ENCODE results near the gene HLA-C. TPM values are rescaled to one million over a fixed set of nuclear protein-coding genes. Genes with fewer than 3 reads are reported as not detected.

The HLA-C gene
- total and polyA plus RNA-seq, 2 donors (not counting 3 experiments of a cell fraction or from before 2014, with no cell fraction given), result 109 to 287 TPM

GRCh38 chr6:31300797-31301196 lies 28.9 kb upstream of the HLA-C start:
- H3K4me2 ChIP-seq (ENCODE audit: insufficient read depth, low read length), result no peak overlapping the region
- BruUV-seq (replicated peaks), result no TSS peak
- no peaks in the 10 kb centered on the region for H3K9me3 ChIP-seq (replicated peaks; ENCODE audit: control insufficient read depth, insufficient read depth, low read length)
- no peak overlapping the region for H3K27ac ChIP-seq (ENCODE audit: insufficient read depth, low read depth, low read length)
- no peaks in the 10 kb centered on the region for H3K4me1 ChIP-seq (ENCODE audit: control insufficient read depth, extremely low read depth, insufficient read depth, low read length)
- H3K79me2 ChIP-seq (ENCODE audit: control insufficient read depth, insufficient read depth, low read length), result no peaks in the 10 kb centered on the region
- no peak overlapping the region for H2AFZ ChIP-seq (ENCODE audit: low read depth, low read length)
- intact Hi-C loops (cut with micrococcal nuclease), result no loop called here
- H3K36me3 ChIP-seq (ENCODE audit: control insufficient read depth in 2 of 2, extremely low read depth in 1 of 2, insufficient read depth in 2 of 2, low read length in 2 of 2), result no peaks in the 10 kb centered on the region
- H3K9ac ChIP-seq (replicated peaks; ENCODE audit: extremely low read depth, insufficient read depth, low read length), result no peak overlapping the region
- TF ChIP-seq JUN (IDR thresholded peaks at IDR 0.05; ENCODE audit: borderline replicate concordance, insufficient read depth, insufficient read length, low read depth), result no peak
- dilution Hi-C loops (cut with MboI; ENCODE audit: extremely low pct_ligation_motif_present, low sequenced_read_pairs), result no loop called here
- no peak overlapping the region for H3K4me3 ChIP-seq (replicated peaks in 1 of 3; ENCODE audit: insufficient read depth in 1 of 3, low read depth in 1 of 3, low read length in 3 of 3)
- H3K9me1 ChIP-seq (replicated peaks; ENCODE audit: control insufficient read depth, extremely low read depth, insufficient read depth, low read length), result no peaks in the 10 kb centered on the region
- ChIA-PET CTCF (no interaction called here), POLR2A (no interaction called here)
- H3K27me3 ChIP-seq (ENCODE audit: control insufficient read depth in 2 of 2, insufficient read depth in 2 of 2, low read length in 2 of 2), result peaks cover 11 to 26% of the 10 kb centered on the region in 2 experiments
- FAIRE-seq, result no peak
- H4K20me1 ChIP-seq (replicated peaks; ENCODE audit: control insufficient read depth, extremely low read depth, insufficient read depth, low read length), result no peaks in the 10 kb centered on the region
- no peak for DNase-seq (ENCODE audit: low read depth, low spot score)

GRCh38 chr6:31299947-31300346 lies 28.1 kb upstream of the HLA-C start:
- no peaks in the 10 kb centered on the region for H3K79me2 ChIP-seq (ENCODE audit: control insufficient read depth, insufficient read depth, low read length)
- BruUV-seq (replicated peaks), result no TSS peak
- TF ChIP-seq GATA2 (IDR thresholded peaks at IDR 0.05; ENCODE audit: insufficient read depth, insufficient read length, low read depth, low read length) (no peak), FOS (IDR thresholded peaks at IDR 0.05; ENCODE audit: borderline replicate concordance, insufficient read depth, low read length) (no peak), POLR2A (IDR thresholded peaks at IDR 0.05; ENCODE audit: low read depth, low read length) (no peak), MYC (IDR thresholded peaks at IDR 0.05; ENCODE audit: low read depth, low read length) (no peak), POLR2AphosphoS5 (IDR thresholded peaks at IDR 0.05; ENCODE audit: insufficient read depth, low read depth, low read length) (no peak), CTCF (IDR thresholded peaks at IDR 0.05; ENCODE audit: extremely low read depth in 1 of 2, insufficient read depth in 1 of 2, low read depth in 1 of 2, low read length in 2 of 2) (no peak)
- FAIRE-seq (no peak), DNase-seq (ENCODE audit: low read depth, low spot score) (no peak)
- no peaks in the 10 kb centered on the region for H3K9me3 ChIP-seq (replicated peaks; ENCODE audit: control insufficient read depth, insufficient read depth, low read length)
- H4K20me1 ChIP-seq (replicated peaks; ENCODE audit: control insufficient read depth, extremely low read depth, insufficient read depth, low read length), result no peaks in the 10 kb centered on the region
- dilution Hi-C loops (cut with MboI; ENCODE audit: extremely low pct_ligation_motif_present, low sequenced_read_pairs), result no loop called here
- POLR2A ChIA-PET, result no interaction called here
- H3K9me1 ChIP-seq (replicated peaks; ENCODE audit: control insufficient read depth, extremely low read depth, insufficient read depth, low read length), result no peaks in the 10 kb centered on the region
- H2AFZ ChIP-seq (ENCODE audit: low read depth, low read length), result no peak overlapping the region
- H3K27me3 ChIP-seq (ENCODE audit: control insufficient read depth in 2 of 2, insufficient read depth in 2 of 2, low read length in 2 of 2), result peaks cover 11 to 28% of the 10 kb centered on the region in 2 experiments
- no peaks in the 10 kb centered on the region for H3K4me1 ChIP-seq (ENCODE audit: control insufficient read depth, extremely low read depth, insufficient read depth, low read length)
- no peak overlapping the region for H3K4me2 ChIP-seq (ENCODE audit: insufficient read depth, low read length)
- no peak overlapping the region for H3K27ac ChIP-seq (ENCODE audit: insufficient read depth, low read depth, low read length)
- H3K4me3 ChIP-seq (replicated peaks in 1 of 3; ENCODE audit: insufficient read depth in 1 of 3, low read depth in 1 of 3, low read length in 3 of 3), result no peak overlapping the region
- no peaks in the 10 kb centered on the region for H3K36me3 ChIP-seq (ENCODE audit: control insufficient read depth in 2 of 2, extremely low read depth in 1 of 2, insufficient read depth in 2 of 2, low read length in 2 of 2)
- CTCF ChIA-PET, result no interaction called here
- intact Hi-C loops (cut with micrococcal nuclease), result no loop called here
- H3K9ac ChIP-seq (replicated peaks; ENCODE audit: extremely low read depth, insufficient read depth, low read length), result no peak overlapping the region

Data from endothelial cell of umbilical vein (primary cell).